Measurements from ENCODE around the gene PTPN13.
A peak's percentile ranks its signal among the peaks of the same experiment; 100 is the strongest.

The PTPN13 gene

GRCh38 chr4:86657910-86658309, 63.8 kb downstream of the PTPN13 start:
- TF ChIP-seq, protein P1, sequence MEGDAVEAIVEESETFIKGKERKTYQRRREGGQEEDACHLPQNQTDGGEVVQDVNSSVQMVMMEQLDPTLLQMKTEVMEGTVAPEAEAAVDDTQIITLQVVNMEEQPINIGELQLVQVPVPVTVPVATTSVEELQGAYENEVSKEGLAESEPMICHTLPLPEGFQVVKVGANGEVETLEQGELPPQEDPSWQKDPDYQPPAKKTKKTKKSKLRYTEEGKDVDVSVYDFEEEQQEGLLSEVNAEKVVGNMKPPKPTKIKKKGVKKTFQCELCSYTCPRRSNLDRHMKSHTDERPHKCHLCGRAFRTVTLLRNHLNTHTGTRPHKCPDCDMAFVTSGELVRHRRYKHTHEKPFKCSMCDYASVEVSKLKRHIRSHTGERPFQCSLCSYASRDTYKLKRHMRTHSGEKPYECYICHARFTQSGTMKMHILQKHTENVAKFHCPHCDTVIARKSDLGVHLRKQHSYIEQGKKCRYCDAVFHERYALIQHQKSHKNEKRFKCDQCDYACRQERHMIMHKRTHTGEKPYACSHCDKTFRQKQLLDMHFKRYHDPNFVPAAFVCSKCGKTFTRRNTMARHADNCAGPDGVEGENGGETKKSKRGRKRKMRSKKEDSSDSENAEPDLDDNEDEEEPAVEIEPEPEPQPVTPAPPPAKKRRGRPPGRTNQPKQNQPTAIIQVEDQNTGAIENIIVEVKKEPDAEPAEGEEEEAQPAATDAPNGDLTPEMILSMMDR (IDR thresholded peaks at IDR 0.05; ENCODE audit: low read depth, low read length): no peak
- DNase-seq (ENCODE audit: extremely low read depth, low read depth): no peak

DNA sequence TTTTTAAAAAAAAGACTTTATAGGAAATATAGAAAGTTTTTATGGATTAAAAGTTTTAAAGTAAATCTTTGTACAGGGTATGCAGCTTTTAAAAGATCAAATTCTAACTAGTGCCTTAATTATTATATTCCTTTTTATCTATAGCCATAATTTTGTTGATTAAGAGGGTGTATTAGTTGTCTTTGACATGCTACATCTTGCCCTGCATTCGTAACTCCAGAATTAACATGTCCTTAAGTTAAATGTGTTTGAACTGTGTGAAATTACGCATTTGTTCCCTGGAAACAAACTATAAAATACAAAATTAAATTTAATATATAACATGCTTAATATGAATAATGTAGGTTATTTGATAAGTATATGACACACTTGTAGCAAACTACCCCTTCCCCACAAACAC, 66.3 kb downstream of the PTPN13 start:
- no peak for DNase-seq (ENCODE audit: extremely low read depth, low read depth)
- TF ChIP-seq, protein P1 (IDR thresholded peaks at IDR 0.05; ENCODE audit: low read depth, low read length): no peak

DNA sequence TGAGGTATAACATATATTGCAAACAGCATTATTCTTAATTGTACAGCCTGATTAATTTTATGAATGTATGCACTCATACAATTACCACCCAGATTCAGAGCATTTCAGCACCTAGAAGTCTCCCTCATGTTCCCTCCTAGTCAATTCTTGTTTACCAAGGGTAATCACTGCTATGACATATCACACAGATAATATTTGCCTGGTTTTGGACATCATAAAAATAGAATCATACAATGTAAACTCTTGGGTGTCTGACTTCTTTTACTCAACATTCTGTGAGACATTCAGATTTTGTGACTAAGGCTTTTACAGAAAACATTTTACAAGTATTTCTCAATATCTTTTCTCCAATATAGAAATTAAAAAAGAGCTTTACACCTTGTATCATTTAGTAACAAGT, 66.9 kb downstream of the PTPN13 start:
- TF ChIP-seq, protein P1 (IDR thresholded peaks at IDR 0.05; ENCODE audit: low read depth, low read length): no peak
- no peak for DNase-seq (ENCODE audit: extremely low read depth, low read depth)

DNA sequence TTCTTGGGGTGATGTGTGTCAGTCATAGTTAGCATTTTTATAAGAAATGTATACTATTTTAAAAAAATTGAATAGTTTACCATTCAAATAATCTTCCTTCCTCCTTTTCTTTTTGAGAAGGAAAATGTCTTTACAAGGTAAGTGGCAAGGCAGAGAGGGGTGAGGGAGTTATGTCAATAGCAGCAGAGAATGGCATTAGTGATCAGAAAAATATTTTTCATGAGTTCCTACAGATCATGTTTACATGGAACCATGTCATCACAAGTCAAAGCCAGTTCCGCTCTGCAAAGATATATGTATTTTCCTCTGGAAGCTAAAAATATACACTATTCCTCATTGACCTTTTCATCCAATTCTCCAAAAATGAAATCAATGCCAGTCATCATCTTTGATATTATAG, 67.3 kb downstream of the PTPN13 start:
- DNase-seq (ENCODE audit: extremely low read depth, low read depth): no peak
- TF ChIP-seq, protein P1 (IDR thresholded peaks at IDR 0.05; ENCODE audit: low read depth, low read length): no peak

DNA sequence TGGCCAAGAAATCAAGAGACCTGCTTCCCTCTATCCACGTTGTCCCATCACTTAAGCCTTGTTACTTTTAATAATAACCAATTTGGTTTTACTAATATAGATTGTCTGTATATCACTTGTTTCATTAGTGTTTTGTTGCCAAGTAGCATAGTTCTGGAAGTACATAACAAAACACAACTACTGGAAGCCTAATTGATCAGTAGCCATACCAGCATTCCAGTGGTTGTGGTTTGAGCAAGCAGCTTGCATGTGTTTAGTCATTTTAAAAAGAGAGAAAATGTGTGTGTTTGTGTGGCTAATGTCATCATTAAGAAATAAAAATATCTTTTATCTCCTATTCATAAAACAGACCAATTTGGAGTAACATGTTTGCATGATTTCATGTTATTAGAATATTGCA, 70.8 kb downstream of the PTPN13 start:
- DNase-seq (ENCODE audit: extremely low read depth, low read depth): peak; percentile 28
- TF ChIP-seq, protein P1 (IDR thresholded peaks at IDR 0.05; ENCODE audit: low read depth, low read length): no peak

GRCh38 chr4:86670298-86670697, 76.2 kb downstream of the PTPN13 start:
- TF ChIP-seq, protein P1 (IDR thresholded peaks at IDR 0.05; ENCODE audit: low read depth, low read length): no peak
- DNase-seq (ENCODE audit: extremely low read depth, low read depth): no peak

GRCh38 chr4:86670756-86671155, 76.6 kb downstream of the PTPN13 start:
- DNase-seq (ENCODE audit: extremely low read depth, low read depth): peak; percentile 3
- TF ChIP-seq, protein P1 (IDR thresholded peaks at IDR 0.05; ENCODE audit: low read depth, low read length): no peak
